ENCODE data around the gene RGS10. TPM values are rescaled to one million over a fixed set of nuclear protein-coding genes. Genes with fewer than 3 reads are reported as not detected.

Gene RGS10
- total RNA-seq, 1 experiment from 2014 or later = 46.0 TPM

DNA sequence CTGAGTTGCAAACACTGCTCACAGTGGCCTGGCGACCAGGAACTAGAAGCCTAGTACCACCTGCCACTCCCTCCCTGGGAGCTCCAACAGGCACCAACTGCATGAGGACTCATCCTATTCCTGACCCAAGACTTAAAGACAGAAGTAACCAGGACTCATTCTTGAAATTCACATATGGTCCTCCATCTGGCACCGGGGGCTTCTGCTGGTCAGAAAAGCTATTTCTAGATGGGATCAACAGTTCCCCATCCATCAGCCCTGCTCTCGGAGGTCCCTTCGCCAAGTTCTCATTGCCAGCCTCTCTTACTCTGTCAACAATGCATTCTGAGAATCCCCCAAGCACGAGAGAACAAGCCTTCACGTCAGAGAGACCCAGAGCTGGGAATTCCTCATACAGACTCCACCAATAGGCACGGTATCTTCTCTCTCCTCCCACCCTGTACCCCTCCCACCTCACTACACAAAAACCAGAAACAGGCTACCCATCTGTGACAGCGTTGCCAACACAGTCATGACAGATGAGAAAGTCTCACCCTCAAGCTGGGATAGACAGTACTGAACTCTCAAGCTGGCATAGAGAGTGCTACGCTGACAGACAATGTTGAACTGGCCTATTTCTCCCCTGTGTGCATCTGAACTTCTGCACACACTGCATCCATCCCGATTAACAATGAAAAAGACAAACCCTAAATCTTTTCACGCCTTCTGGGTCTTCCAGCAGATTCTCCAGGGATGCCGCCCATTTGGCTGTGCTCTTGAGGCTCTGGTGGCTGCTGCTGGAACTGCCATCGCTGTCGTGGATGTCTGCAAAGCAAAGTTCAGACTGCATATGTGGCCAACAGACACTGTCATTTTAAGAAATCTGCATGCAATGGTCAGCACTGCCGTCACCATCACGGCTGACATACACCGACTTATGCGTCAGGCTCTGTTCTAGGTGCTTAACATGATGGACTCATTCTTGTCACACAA is 15.6 kb downstream of the RGS10 start:
- POLR2A ChIA-PET (ENCODE audit: unreplicated experiment) = no interaction called here
- Histone ChIP-seq H3K4me2 (no peak overlapping the region), H3K4me3 (no peak overlapping the region), H2AFZ (no peak overlapping the region), H3K36me3 (ENCODE audit: low read depth) (no peaks in the 10 kb centered on the region), H3K79me2 (ENCODE audit: low read depth) (0 out of 2 replicates have a peak, but pooled peaks cover 4% of the 10 kb centered on the region), H3K9me2 (ENCODE audit: insufficient read depth) (no peaks in the 10 kb centered on the region), H4K20me1 (ENCODE audit: insufficient read depth) (no peaks in the 10 kb centered on the region), H3F3A (ENCODE audit: insufficient read depth, low read depth) (peaks cover 17% of the 10 kb centered on the region), H3K4me1 (replicated peaks; ENCODE audit: insufficient read depth) (peaks cover 18% of the 10 kb centered on the region), H3K27ac (no peak overlapping the region), H3K27me3 (ENCODE audit: insufficient read depth, low read depth) (no peaks in the 10 kb centered on the region), H3K9me3 (ENCODE audit: insufficient read depth, low read depth) (no peaks in the 10 kb centered on the region)
- no peak for DNase-seq
- TF ChIP-seq, protein P1, sequence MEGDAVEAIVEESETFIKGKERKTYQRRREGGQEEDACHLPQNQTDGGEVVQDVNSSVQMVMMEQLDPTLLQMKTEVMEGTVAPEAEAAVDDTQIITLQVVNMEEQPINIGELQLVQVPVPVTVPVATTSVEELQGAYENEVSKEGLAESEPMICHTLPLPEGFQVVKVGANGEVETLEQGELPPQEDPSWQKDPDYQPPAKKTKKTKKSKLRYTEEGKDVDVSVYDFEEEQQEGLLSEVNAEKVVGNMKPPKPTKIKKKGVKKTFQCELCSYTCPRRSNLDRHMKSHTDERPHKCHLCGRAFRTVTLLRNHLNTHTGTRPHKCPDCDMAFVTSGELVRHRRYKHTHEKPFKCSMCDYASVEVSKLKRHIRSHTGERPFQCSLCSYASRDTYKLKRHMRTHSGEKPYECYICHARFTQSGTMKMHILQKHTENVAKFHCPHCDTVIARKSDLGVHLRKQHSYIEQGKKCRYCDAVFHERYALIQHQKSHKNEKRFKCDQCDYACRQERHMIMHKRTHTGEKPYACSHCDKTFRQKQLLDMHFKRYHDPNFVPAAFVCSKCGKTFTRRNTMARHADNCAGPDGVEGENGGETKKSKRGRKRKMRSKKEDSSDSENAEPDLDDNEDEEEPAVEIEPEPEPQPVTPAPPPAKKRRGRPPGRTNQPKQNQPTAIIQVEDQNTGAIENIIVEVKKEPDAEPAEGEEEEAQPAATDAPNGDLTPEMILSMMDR (conservative IDR thresholded peaks at IDR 0.05) = 0 out of 2 replicates have a peak, but pooled peaks have one; percentile 17
- TF ChIP-seq EZH2 (IDR thresholded peaks at IDR 0.05; ENCODE audit: low read depth) = no peak
- intact Hi-C loops (cut with micrococcal nuclease; ENCODE audit: unreplicated experiment) = no loop called here
- CTCF ChIA-PET = no interaction called here
- no TSS peak for BruUV-seq (replicated peaks)

DNA sequence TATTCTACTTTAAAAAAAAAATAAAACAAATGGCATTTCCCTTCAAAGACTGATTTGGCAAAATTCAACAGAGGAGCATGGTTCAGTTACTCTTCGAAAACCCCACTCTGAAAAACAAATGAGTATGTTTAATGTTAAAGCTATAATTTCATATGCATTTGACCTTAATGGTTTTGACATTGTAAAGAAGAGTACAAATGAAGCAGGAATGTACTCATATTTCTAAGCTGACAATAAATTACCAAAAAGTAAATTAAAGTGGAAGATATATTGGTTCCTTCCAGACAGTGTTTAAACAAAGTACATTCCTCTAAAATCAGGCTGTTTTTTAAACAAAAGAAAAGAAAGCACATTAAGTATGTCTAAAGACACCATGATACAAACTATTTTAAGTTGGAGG is 16.4 kb downstream of the RGS10 start:
- intact Hi-C loops (cut with micrococcal nuclease; ENCODE audit: unreplicated experiment) = no loop called here
- peaks cover 25% of the 10 kb centered on the region for H3K4me1 ChIP-seq (replicated peaks; ENCODE audit: insufficient read depth)
- BruUV-seq (replicated peaks) = no TSS peak
- H3K27me3 ChIP-seq (ENCODE audit: insufficient read depth, low read depth) = no peaks in the 10 kb centered on the region
- peaks cover 21% of the 10 kb centered on the region for H3F3A ChIP-seq (ENCODE audit: insufficient read depth, low read depth)
- H3K9me3 ChIP-seq (ENCODE audit: insufficient read depth, low read depth) = no peaks in the 10 kb centered on the region
- no peak overlapping the region for H3K27ac ChIP-seq
- H3K9me2 ChIP-seq (ENCODE audit: insufficient read depth) = no peaks in the 10 kb centered on the region
- H4K20me1 ChIP-seq (ENCODE audit: insufficient read depth) = no peaks in the 10 kb centered on the region
- DNase-seq = no peak
- H3K4me3 ChIP-seq = no peak overlapping the region
- no peaks in the 10 kb centered on the region for H3K36me3 ChIP-seq (ENCODE audit: low read depth)
- H2AFZ ChIP-seq = no peak overlapping the region
- TF ChIP-seq, protein P1 (conservative IDR thresholded peaks at IDR 0.05) = no peak
- TF ChIP-seq EZH2 (IDR thresholded peaks at IDR 0.05; ENCODE audit: low read depth) = no peak
- no peaks in the 10 kb centered on the region for H3K79me2 ChIP-seq (ENCODE audit: low read depth)
- ChIA-PET CTCF (no interaction called here), POLR2A (ENCODE audit: unreplicated experiment) (no interaction called here)
- H3K4me2 ChIP-seq = no peak overlapping the region

DNA sequence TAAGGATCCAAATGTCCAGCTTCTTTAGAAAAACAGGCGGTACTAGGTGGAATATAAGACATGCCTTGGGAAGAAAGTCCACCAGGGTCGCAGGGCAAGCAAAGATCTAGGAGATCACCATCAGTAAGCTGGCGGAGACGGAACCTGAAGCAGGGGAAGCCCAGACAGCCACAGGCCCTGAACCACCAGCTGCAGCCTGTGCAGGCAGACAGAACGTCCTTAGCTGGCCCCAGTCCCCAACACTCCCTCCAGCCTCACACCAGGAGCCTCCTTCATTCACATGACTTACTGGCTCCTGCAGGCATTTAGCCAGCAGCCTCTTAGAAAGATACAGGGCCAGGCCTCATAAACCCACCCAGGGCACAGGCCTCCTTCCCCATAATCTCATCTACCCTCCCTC is 17.4 kb downstream of the RGS10 start:
- Histone ChIP-seq H3K9me3 (ENCODE audit: insufficient read depth, low read depth) (no peaks in the 10 kb centered on the region), H3K4me1 (replicated peaks; ENCODE audit: insufficient read depth) (peaks cover 28% of the 10 kb centered on the region), H3K9me2 (ENCODE audit: insufficient read depth) (no peaks in the 10 kb centered on the region), H3K27me3 (ENCODE audit: insufficient read depth, low read depth) (no peaks in the 10 kb centered on the region), H2AFZ (no peak overlapping the region), H3K79me2 (ENCODE audit: low read depth) (no peaks in the 10 kb centered on the region), H3K4me3 (no peak overlapping the region), H3F3A (ENCODE audit: insufficient read depth, low read depth) (peaks cover 21% of the 10 kb centered on the region), H3K4me2 (no peak overlapping the region), H4K20me1 (ENCODE audit: insufficient read depth) (no peaks in the 10 kb centered on the region), H3K27ac (no peak overlapping the region), H3K36me3 (ENCODE audit: low read depth) (no peaks in the 10 kb centered on the region)
- DNase-seq = no peak
- ChIA-PET POLR2A (ENCODE audit: unreplicated experiment) (no interaction called here), CTCF (no interaction called here)
- intact Hi-C loops (cut with micrococcal nuclease; ENCODE audit: unreplicated experiment) = no loop called here
- BruUV-seq (replicated peaks) = no TSS peak
- TF ChIP-seq, protein P1 (conservative IDR thresholded peaks at IDR 0.05) = no peak
- no peak for TF ChIP-seq EZH2 (IDR thresholded peaks at IDR 0.05; ENCODE audit: low read depth)
